Renal pelvis (tissue), 12 donors: ENCODE measurements around the gene KNDC1. TPM values are rescaled to one million over a fixed set of nuclear protein-coding genes. Genes with fewer than 3 reads are reported as not detected.
"Not testable (repeated sequence)": the region's sequence is repeated elsewhere in the genome, so short reads cannot be mapped to it uniquely, and the experiment has no call there.

ENCODE experiments used
- DNase-seq: peaks from one replicate; pipeline ENCODE4 v3.0.0-alpha.2; 2013
- long read RNA-seq, 16 experiments: transcript quantifications; one replicate each; lab custom pipeline, GENCODE V29; 2026
- polyA plus RNA-seq, 3 donors: library from polyadenylated mRNA; unstranded; fragments of 120-200 nt; gene quantifications; one replicate each; pipeline ENCODE4 v1.2.1, GENCODE V29; 2013; ENCODE audit not compliant: insufficient read length in 3 of 3

KNDC1 gene, protein sequence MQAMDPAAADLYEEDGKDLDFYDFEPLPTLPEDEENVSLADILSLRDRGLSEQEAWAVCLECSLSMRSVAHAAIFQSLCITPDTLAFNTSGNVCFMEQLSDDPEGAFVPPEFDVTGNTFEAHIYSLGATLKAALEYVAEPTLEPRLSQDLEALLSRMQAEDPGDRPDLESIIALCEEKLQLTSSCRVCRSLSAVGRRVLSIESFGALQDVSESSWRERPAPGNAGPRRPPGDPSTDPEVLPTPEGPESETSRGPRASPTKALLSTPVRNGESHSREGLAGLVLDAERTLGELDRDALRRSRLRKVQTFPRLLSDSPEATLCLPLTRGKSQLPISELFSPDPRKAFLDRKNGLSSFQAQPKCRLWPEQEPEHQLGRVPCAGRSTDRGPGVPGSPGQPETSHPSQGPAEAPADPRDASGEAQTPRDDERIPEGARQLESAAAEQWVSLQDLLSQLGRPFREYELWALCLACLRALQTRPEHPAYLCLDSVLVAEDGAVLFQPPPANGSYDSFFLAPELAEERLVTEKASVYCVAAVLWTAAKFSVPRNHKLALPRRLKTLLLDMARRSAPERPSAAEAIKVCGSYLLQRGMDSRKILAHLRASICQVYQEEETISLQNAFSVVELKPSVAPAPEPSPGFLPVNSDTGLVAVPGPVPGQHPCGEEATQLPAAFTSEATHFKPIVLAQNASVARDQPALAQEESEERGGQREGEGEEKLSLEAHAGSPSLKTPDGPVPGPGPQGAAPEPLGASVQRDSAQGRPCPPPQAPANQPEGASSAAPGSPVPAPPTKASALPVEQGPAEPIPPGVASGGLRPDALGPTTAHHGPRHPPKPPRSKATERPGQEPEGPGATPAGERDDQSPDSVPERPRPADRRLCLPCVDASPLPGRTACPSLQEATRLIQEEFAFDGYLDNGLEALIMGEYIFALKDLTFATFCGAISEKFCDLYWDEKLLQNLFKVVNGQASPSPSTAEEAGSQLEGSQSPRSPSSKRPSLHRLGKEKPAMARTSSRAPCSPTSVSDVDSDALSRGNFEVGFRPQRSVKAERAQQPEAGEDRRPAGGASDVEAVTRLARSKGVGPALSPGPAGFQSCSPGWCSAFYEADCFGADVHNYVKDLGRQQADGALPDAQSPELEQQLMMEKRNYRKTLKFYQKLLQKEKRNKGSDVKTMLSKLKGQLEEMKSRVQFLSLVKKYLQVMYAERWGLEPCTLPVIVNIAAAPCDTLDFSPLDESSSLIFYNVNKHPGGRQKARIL (N-terminal part only)
- polyA plus RNA-seq = 10 to 100 TPM in 2 of 3 donors, 1 to 10 TPM in 1; 7.0 to 10.3 (median 10.1) TPM
- long read RNA-seq, donor 1 = 0 reads
- long read RNA-seq, donor 2 = 0 reads
- long read RNA-seq, donor 3, partial matches to known transcripts = 0 of 1 reads
- long read RNA-seq, donor 3, other reads (novel, unspliced or antisense) = 0 of 1 reads
- long read RNA-seq, donor 4 = 0 reads
- long read RNA-seq, donor 5, partial matches to known transcripts = 0 of 1 reads
- long read RNA-seq, donor 5, other reads (novel, unspliced or antisense) = 0 of 1 reads
- long read RNA-seq, donor 6, partial matches to known transcripts = 0 of 1 reads
- long read RNA-seq, donor 6, other reads (novel, unspliced or antisense) = 0 of 1 reads
- long read RNA-seq, donor 7, partial matches to known transcripts = 0 of 1 reads
- long read RNA-seq, donor 7, other reads (novel, unspliced or antisense) = 0 of 1 reads
- long read RNA-seq, donor 8 = 0 reads
- long read RNA-seq, donor 9, partial matches to known transcripts = 0 of 1 reads
- long read RNA-seq, donor 9, other reads (novel, unspliced or antisense) = 0 of 1 reads
- long read RNA-seq, donor 10 = 0 reads
- long read RNA-seq, donor 11 = 0 reads
- long read RNA-seq, donor 12, full-length matches to known transcripts = 3 of 3 reads
- long read RNA-seq, donor 12, partial matches to known transcripts = 0 of 3 reads
- long read RNA-seq, donor 12, other reads (novel, unspliced or antisense) = 0 of 3 reads
- long read RNA-seq, donor 13 = 0 reads
- long read RNA-seq, donor 14 = 0 reads
- long read RNA-seq, donor 15 = 0 reads
- long read RNA-seq, donor 16 = 0 reads

- DNase-seq = peak; percentile 67
These were observed at the start of gene KNDC1 for GRCh38 chr10:133159950-133160825. TSS of gene KNDC1 (plus strand) at chr10:133160219. CDS start at chr10:133160468, 249 bp downstream.

- DNase-seq = no peak
These were observed 49.3 kb upstream of the KNDC1 start for GRCh38 chr10:133110609-133111275.

- not testable (repeated sequence) for DNase-seq
These were observed 48.4 kb upstream of the KNDC1 start for GRCh38 chr10:133111640-133112039.

- DNase-seq = no peak
These were observed 46.7 kb upstream of the KNDC1 start for GRCh38 chr10:133113146-133113830.

- no peak for DNase-seq
These were observed 46.2 kb upstream of the KNDC1 start for GRCh38 chr10:133113847-133114246.

DNA sequence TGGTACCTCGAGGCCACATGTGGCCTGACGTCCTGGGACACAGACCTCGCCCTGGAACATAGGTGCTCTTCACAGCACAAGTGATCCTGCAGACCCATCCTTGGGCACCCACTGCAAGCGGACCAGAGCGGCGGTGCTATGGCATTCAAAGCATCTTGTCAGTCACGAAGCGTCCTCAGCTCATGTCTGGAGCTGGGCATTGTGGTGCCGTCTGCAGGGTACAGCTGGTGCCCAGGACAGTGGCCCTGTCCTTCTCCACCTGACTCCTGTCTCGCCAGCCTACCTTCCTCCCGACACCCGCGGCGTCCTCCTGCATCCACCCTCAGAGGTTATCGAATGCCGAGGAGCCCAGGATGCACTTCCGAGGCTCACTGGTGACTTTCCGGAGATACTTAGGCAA is 45.8 kb upstream of the KNDC1 start:
- no peak for DNase-seq

DNA sequence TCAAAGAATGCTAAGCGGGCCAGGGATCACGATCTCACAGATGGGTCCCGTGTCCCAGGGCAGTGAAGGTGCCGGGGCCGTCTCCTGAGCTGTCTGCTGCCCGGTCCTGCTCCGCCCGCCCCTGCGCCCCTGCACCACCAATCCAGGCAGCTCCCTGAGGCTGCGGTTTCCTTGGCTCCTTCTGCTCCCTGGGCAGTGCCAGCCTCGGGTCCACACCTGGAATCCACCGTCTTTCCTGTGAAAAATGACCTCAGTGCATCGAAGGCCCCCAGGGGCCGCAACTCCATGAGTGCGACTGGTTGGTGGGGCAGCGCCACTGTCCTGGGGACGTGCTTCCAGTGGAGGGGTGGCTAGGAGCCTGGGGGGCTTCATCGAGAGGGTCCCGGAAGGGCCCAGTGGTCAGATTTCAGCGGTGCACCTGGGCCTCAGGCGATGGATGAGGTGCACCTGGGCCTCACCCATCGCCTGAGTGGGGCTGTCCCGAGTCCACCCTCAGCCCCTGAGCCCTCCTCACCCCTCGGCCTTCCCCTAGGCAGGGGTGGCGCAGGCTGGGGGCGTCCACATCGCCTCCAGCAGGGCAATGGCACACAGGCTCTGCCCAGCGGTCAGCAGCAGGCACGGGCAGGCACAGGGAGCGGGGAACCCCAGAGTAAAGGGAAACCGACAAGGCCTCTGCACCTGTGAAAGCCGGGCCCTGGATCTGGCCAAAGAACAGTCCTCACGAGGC is 45.1 kb upstream of the KNDC1 start:
- no peak for DNase-seq

GRCh38 chr10:133115453-133115842 is 44.6 kb upstream of the KNDC1 start:
- no peak for DNase-seq

GRCh38 chr10:133115976-133116375 is 44.0 kb upstream of the KNDC1 start:
- DNase-seq = no peak

DNA sequence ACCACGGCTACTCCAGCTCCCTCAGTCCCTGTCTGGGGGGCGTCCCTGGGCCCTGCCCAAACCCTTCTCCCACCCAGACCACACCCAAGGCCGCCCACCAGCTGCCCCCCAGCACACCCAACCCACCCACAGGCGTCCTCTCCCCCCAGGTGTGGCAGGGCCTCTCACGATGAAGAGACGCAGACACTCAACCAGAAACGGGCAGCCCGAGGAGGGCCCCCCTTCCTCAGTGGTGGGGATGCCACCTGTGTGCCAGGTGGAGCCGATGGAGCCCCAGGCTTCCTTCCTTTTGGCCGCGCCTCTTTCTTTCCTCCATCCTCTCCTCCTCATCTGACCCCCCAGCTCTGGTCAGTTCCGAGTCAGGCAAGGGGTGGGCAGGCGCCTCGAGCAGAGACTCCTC is 43.6 kb upstream of the KNDC1 start:
- no peak for DNase-seq

DNA sequence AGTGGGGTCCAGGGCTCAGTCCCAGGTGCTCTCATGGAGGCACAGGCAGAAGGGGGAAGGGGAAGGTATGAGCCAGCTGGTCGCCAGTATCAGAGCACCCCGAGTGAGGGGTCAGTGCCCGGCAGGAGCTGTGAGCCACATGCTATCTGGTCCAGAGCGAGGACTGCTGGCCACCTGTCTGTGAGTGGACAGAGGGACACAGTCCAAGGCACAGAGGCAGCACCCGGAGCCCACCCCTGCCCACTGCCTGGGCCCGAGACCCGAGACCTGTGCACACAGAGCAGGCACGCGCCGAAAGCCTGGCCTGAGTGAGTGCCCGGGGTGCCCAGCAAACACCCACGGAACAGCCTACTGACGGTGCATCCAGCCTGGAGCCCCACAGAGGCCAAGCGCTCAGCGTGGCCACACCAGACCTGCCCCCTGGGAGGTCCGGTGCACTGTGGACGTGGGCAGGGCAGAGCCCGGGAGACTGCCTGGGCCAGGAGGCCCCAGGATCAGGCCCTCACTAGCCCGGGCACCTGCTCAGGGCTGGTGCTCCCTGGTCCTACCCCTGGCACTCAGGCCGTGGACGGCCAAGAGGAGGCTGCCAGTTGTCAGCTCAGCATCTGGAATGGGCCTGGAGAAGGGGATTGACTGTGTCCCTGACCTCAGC is 42.9 kb upstream of the KNDC1 start:
- DNase-seq = no peak

GRCh38 chr10:133117688-133118071 is 42.3 kb upstream of the KNDC1 start:
- DNase-seq = no peak

DNA sequence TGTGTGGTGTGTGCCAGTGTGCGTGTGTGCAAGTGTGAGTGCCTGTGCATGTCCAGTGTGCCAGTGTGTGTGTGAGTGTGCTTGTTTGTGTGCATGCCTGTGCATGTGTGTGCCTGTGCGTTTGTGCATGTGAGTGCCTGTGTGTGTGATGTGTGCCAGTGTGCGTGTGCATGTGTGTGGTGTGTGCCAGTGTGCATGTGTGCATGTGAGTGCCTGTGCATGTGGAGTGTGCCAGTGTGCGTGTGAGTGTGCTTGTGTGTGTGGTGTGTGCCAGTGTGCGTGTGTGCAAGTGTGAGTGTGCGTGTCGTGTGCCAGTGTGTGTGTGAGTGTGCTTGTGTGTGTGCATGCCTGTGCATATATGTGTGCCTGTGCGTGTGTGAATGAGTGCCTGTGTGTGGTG is 38.5 kb upstream of the KNDC1 start:
- no peak for DNase-seq

- no peak for DNase-seq
These were observed 37.7 kb upstream of the KNDC1 start for GRCh38 chr10:133122171-133122935.

GRCh38 chr10:133123050-133123745 is 36.8 kb upstream of the KNDC1 start:
- DNase-seq = no peak
